ENCODE data around the gene THSD7A. TPM values are rescaled to one million over a fixed set of nuclear protein-coding genes. Genes with fewer than 3 reads are reported as not detected.

The THSD7A gene
- polyA plus RNA-seq, 1 donor (not counting 4 experiments of a cell fraction or from before 2014, with no cell fraction given), result not detected

DNA sequence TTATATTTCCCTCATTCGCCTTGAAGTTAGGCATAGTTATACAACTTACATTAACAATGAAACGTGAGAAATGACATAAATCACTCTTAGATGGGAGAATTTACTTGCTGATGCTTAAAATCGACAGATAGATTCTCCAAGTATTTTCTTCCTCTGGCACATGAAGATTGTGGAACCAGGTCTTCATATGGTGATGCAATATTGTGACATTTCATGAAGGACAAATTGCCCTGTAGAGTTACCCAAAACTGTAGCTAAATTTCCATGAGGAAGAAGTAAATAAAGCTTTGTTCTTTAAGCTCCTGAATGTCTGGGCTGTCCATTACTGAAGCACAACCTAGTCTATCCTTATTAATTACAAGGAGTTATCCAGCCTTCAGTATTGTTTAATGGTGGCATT, 353.1 kb downstream of the THSD7A start:
- no peak for TF ChIP-seq EZH2 (IDR thresholded peaks at IDR 0.05; ENCODE audit: low read length)
- TF ChIP-seq, protein P1, sequence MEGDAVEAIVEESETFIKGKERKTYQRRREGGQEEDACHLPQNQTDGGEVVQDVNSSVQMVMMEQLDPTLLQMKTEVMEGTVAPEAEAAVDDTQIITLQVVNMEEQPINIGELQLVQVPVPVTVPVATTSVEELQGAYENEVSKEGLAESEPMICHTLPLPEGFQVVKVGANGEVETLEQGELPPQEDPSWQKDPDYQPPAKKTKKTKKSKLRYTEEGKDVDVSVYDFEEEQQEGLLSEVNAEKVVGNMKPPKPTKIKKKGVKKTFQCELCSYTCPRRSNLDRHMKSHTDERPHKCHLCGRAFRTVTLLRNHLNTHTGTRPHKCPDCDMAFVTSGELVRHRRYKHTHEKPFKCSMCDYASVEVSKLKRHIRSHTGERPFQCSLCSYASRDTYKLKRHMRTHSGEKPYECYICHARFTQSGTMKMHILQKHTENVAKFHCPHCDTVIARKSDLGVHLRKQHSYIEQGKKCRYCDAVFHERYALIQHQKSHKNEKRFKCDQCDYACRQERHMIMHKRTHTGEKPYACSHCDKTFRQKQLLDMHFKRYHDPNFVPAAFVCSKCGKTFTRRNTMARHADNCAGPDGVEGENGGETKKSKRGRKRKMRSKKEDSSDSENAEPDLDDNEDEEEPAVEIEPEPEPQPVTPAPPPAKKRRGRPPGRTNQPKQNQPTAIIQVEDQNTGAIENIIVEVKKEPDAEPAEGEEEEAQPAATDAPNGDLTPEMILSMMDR (optimal IDR thresholded peaks at IDR 0.05 in 1 of 3, IDR thresholded peaks at IDR 0.05 in 1 of 3, conservative IDR thresholded peaks at IDR 0.05 in 1 of 3; ENCODE audit: extremely low read depth in 1 of 3, insufficient read depth in 2 of 3, low read length in 3 of 3), result no peak
- Histone ChIP-seq H3K79me2 (ENCODE audit: control insufficient read depth, insufficient read depth, low read length) (no peaks in the 10 kb centered on the region), H3K9me3 (ENCODE audit: control insufficient read depth, low read depth, low read length) (no peaks in the 10 kb centered on the region), H3K36me3 (ENCODE audit: control insufficient read depth in 2 of 2, extremely low read depth in 1 of 2, insufficient read depth in 2 of 2, low read length in 2 of 2) (no peaks in the 10 kb centered on the region), H3K4me1 (ENCODE audit: control insufficient read depth, extremely low read depth, insufficient read depth, low read length) (no peaks in the 10 kb centered on the region), H4K20me1 (ENCODE audit: control insufficient read depth, extremely low read depth, insufficient read depth, low read length) (no peaks in the 10 kb centered on the region), H3K4me2 (ENCODE audit: control insufficient read depth, extremely low read depth, insufficient read depth, low read depth, low read length) (no peak overlapping the region), H2AFZ (ENCODE audit: control insufficient read depth, low read length) (no peak overlapping the region), H3K9me1 (ENCODE audit: control insufficient read depth, extremely low read depth, insufficient read depth, low read length) (no peaks in the 10 kb centered on the region), H3K9ac (ENCODE audit: control insufficient read depth, extremely low read depth, insufficient read depth, low read length) (no peak overlapping the region), H3K27ac (ENCODE audit: control insufficient read depth, insufficient read depth, low read length) (no peak overlapping the region), H3K4me3 (ENCODE audit: control insufficient read depth in 2 of 3, extremely low read depth in 1 of 3, insufficient read depth in 2 of 3, low read depth in 1 of 3, low read length in 3 of 3) (no peak overlapping the region), H3K27me3 (ENCODE audit: control insufficient read depth, extremely low read depth, insufficient read depth, low read length) (no peaks in the 10 kb centered on the region)
- dilution Hi-C loops (cut with MboI; ENCODE audit: extremely low pct_ligation_motif_present, low sequenced_read_pairs), result no loop called here
- no peak for DNase-seq (ENCODE audit: low read depth, low spot score)
- no peak for FAIRE-seq

DNA sequence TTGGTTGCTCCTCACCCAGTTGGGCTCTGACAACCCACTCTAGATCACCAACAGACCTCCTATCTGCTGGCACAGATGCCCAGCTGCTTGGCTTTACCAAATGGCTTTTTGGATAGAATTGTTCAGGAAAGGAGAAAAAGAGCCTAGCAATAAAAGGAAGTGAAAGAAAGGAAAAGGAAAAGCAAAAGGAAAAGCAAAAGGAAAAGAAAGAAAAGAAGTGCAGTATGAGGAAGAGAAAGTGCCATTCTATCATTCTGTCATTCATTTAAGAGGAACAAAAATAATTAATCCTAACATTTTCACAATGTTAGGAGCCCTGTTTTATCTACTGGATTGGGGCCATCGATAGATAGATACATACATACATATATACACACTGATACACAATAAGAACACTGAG, 353.6 kb downstream of the THSD7A start:
- dilution Hi-C loops (cut with MboI; ENCODE audit: extremely low pct_ligation_motif_present, low sequenced_read_pairs), result no loop called here
- Histone ChIP-seq H3K4me1 (ENCODE audit: control insufficient read depth, extremely low read depth, insufficient read depth, low read length) (no peaks in the 10 kb centered on the region), H3K79me2 (ENCODE audit: control insufficient read depth, insufficient read depth, low read length) (no peaks in the 10 kb centered on the region), H4K20me1 (ENCODE audit: control insufficient read depth, extremely low read depth, insufficient read depth, low read length) (no peaks in the 10 kb centered on the region), H3K4me2 (ENCODE audit: control insufficient read depth, extremely low read depth, insufficient read depth, low read depth, low read length) (no peak overlapping the region), H3K4me3 (ENCODE audit: control insufficient read depth in 2 of 3, extremely low read depth in 1 of 3, insufficient read depth in 2 of 3, low read depth in 1 of 3, low read length in 3 of 3) (no peak overlapping the region), H3K9ac (ENCODE audit: control insufficient read depth, extremely low read depth, insufficient read depth, low read length) (no peak overlapping the region), H2AFZ (ENCODE audit: control insufficient read depth, low read length) (no peak overlapping the region), H3K9me3 (ENCODE audit: control insufficient read depth, low read depth, low read length) (no peaks in the 10 kb centered on the region), H3K27me3 (ENCODE audit: control insufficient read depth, extremely low read depth, insufficient read depth, low read length) (no peaks in the 10 kb centered on the region), H3K9me1 (ENCODE audit: control insufficient read depth, extremely low read depth, insufficient read depth, low read length) (no peaks in the 10 kb centered on the region), H3K27ac (ENCODE audit: control insufficient read depth, insufficient read depth, low read length) (no peak overlapping the region), H3K36me3 (ENCODE audit: control insufficient read depth in 2 of 2, extremely low read depth in 1 of 2, insufficient read depth in 2 of 2, low read length in 2 of 2) (no peaks in the 10 kb centered on the region)
- no peak for FAIRE-seq
- no peak for DNase-seq (ENCODE audit: low read depth, low spot score)
- TF ChIP-seq, protein P1 (optimal IDR thresholded peaks at IDR 0.05 in 1 of 3, IDR thresholded peaks at IDR 0.05 in 1 of 3, conservative IDR thresholded peaks at IDR 0.05 in 1 of 3; ENCODE audit: extremely low read depth in 1 of 3, insufficient read depth in 2 of 3, low read length in 3 of 3), result no peak
- TF ChIP-seq EZH2 (IDR thresholded peaks at IDR 0.05; ENCODE audit: low read length), result no peak

Measured in keratinocyte (primary cell).